Measurements from ENCODE around the gene SVOP. TPM values are rescaled to one million over a fixed set of nuclear protein-coding genes. Genes with fewer than 3 reads are reported as not detected.

SVOP gene
- total RNA-seq, 2 donors from 2014 or later = not detected

GRCh38 chr12:108985750-108986149 lies 35.1 kb downstream of the SVOP start:
- WGBS, 2 experiments (ENCODE audit: insufficient coverage in 1 of 2, insufficient read length in 1 of 2) = 76 to 83% methylated on average over 1 to 2 of the region's 2 CpGs
- Mint-ChIP-seq H3K27ac (no peak overlapping the region), H3K4me1 (no peaks in the 10 kb centered on the region), H3K4me3 (no peak overlapping the region), H3K9me3 (no peaks in the 10 kb centered on the region), H3K27me3 (ENCODE audit: insufficient read depth) (peaks cover 2% of the 10 kb centered on the region), H3K36me3 (ENCODE audit: low read depth) (no peaks in the 10 kb centered on the region)
- no peaks in the 10 kb centered on the region for H3K4me1 ChIP-seq (ENCODE audit: control insufficient read depth, insufficient read depth, low read length)
- H3K9me3 ChIP-seq (ENCODE audit: control insufficient read depth, low read length) = peaks cover 4% of the 10 kb centered on the region
- H3K36me3 ChIP-seq (ENCODE audit: control insufficient read depth, insufficient read depth, low read length) = no peaks in the 10 kb centered on the region
- no peak overlapping the region for H3K4me3 ChIP-seq (ENCODE audit: low read length)
- H3K27ac ChIP-seq (ENCODE audit: low read depth, low read length) = no peak overlapping the region
- no peak for DNase-seq
- peaks cover 13% of the 10 kb centered on the region for H3K27me3 ChIP-seq (ENCODE audit: control insufficient read depth, insufficient read depth, low read length, poor library complexity, severe bottlenecking)
- TF ChIP-seq CTCF (conservative IDR thresholded peaks at IDR 0.05) = no peak
- H3K9ac ChIP-seq (ENCODE audit: extremely low read depth, low read length, poor library complexity, severe bottlenecking) = no peak overlapping the region

- H3K4me3 ChIP-seq (ENCODE audit: low read length) = no peak overlapping the region
- no peak overlapping the region for H3K9ac ChIP-seq (ENCODE audit: extremely low read depth, low read length, poor library complexity, severe bottlenecking)
- no peaks in the 10 kb centered on the region for H3K4me1 ChIP-seq (ENCODE audit: control insufficient read depth, insufficient read depth, low read length)
- H3K27ac ChIP-seq (ENCODE audit: low read depth, low read length) = no peak overlapping the region
- Mint-ChIP-seq H3K27me3 (ENCODE audit: insufficient read depth) (peaks cover 2% of the 10 kb centered on the region), H3K27ac (no peak overlapping the region), H3K4me3 (no peak overlapping the region), H3K36me3 (ENCODE audit: low read depth) (no peaks in the 10 kb centered on the region), H3K4me1 (no peaks in the 10 kb centered on the region), H3K9me3 (no peaks in the 10 kb centered on the region)
- no peak for TF ChIP-seq CTCF (conservative IDR thresholded peaks at IDR 0.05)
- H3K36me3 ChIP-seq (ENCODE audit: control insufficient read depth, insufficient read depth, low read length) = no peaks in the 10 kb centered on the region
- peaks cover 13% of the 10 kb centered on the region for H3K27me3 ChIP-seq (ENCODE audit: control insufficient read depth, insufficient read depth, low read length, poor library complexity, severe bottlenecking)
- WGBS, 2 experiments (ENCODE audit: insufficient coverage in 1 of 2, insufficient read length in 1 of 2) = 92% methylated on average over 1 of the region's 1 CpG; no CpG with 5 or more reads in 1 of the 2 experiments
- peaks cover 4% of the 10 kb centered on the region for H3K9me3 ChIP-seq (ENCODE audit: control insufficient read depth, low read length)
- DNase-seq = no peak
Observed at GRCh38 chr12:108983227-108983626, 37.6 kb downstream of the SVOP start.

- Mint-ChIP-seq H3K36me3 (ENCODE audit: low read depth) (no peaks in the 10 kb centered on the region), H3K4me1 (no peaks in the 10 kb centered on the region)
- H3K27ac ChIP-seq (ENCODE audit: low read depth, low read length) = no peak overlapping the region
Observed at GRCh38 chr12:108982621-108983219, 38.1 kb downstream of the SVOP start.

More at GRCh38 chr12:108982621-108983219, 38.1 kb downstream of the SVOP start:
- no peak overlapping the region for H3K9ac ChIP-seq (ENCODE audit: extremely low read depth, low read length, poor library complexity, severe bottlenecking)
- TF ChIP-seq CTCF (conservative IDR thresholded peaks at IDR 0.05) = no peak
- no peaks in the 10 kb centered on the region for H3K36me3 ChIP-seq (ENCODE audit: control insufficient read depth, insufficient read depth, low read length)
- no peak overlapping the region for H3K4me3 ChIP-seq (ENCODE audit: low read length)
- H3K27me3 ChIP-seq (ENCODE audit: control insufficient read depth, insufficient read depth, low read length, poor library complexity, severe bottlenecking) = peaks cover 13% of the 10 kb centered on the region
- peaks cover 4% of the 10 kb centered on the region for H3K9me3 ChIP-seq (ENCODE audit: control insufficient read depth, low read length)
- Mint-ChIP-seq H3K9me3 (no peaks in the 10 kb centered on the region), H3K27me3 (ENCODE audit: insufficient read depth) (peaks cover 2% of the 10 kb centered on the region), H3K4me3 (no peak overlapping the region), H3K27ac (no peak overlapping the region)
- no peaks in the 10 kb centered on the region for H3K4me1 ChIP-seq (ENCODE audit: control insufficient read depth, insufficient read depth, low read length)
- no peak for DNase-seq
